Fibroblast of lung (primary cell): ENCODE results near the gene DNAJC9. TPM values are rescaled to one million over a fixed set of nuclear protein-coding genes. Genes with fewer than 3 reads are reported as not detected.

Source experiments
- DNase-seq, 2 donors: peaks; one replicate each; pipeline versions ENCODE4 v3.0.0 to v3.0.0-alpha.2; 2010; ENCODE audit warnings: low read depth in 2 of 2
- H2AFZ ChIP-seq: 2 replicates; pipeline ENCODE4 v1.5.1; 2012; ENCODE audit warnings: low read length, control low read depth, inconsistent platforms
- H3K27ac ChIP-seq: 2 replicates; pipeline ENCODE4 v1.5.1; 2011; ENCODE audit warnings: low read length, control low read depth; ENCODE audit not compliant: insufficient read depth
- H3K27me3 ChIP-seq: 2 replicates; pipeline ENCODE4 v1.5.1; 2011; ENCODE audit warnings: mild to moderate bottlenecking, low read length; ENCODE audit not compliant: control insufficient read depth, insufficient read depth
- H3K36me3 ChIP-seq: 2 replicates; pipeline ENCODE4 v1.5.1; 2011; ENCODE audit warnings: low read length; ENCODE audit not compliant: control insufficient read depth, insufficient read depth
- H3K4me1 ChIP-seq: 2 replicates; pipeline ENCODE4 v1.5.1; 2011; ENCODE audit warnings: low read length; ENCODE audit not compliant: control insufficient read depth, insufficient read depth; ENCODE audit errors: extremely low read depth
- H3K4me2 ChIP-seq: 2 replicates; pipeline ENCODE4 v1.5.1; 2011; ENCODE audit warnings: low read length, control low read depth; ENCODE audit not compliant: insufficient read depth; ENCODE audit errors: extremely low read depth
- H3K4me3 ChIP-seq, 4 experiments: fragments of 200-600 bp in 1 of 4; sonication (generic) in 1 of 4; replicated peaks in 1 of 4; 2 replicates each; pipeline ENCODE4 v1.5.1; 2011 to 2016; ENCODE audit warnings: low read length in 4 of 4, low read depth in 3 of 4, mild to moderate bottlenecking in 3 of 4, control low read depth in 2 of 4, inconsistent platforms in 1 of 4, mixed read lengths in 1 of 4; ENCODE audit not compliant: insufficient read depth in 1 of 4; ENCODE audit errors: control extremely low read depth in 1 of 4
- H3K79me2 ChIP-seq: 2 replicates; pipeline ENCODE4 v1.5.1; 2012; ENCODE audit warnings: mild to moderate bottlenecking, low read length, inconsistent platforms; ENCODE audit not compliant: control insufficient read depth, insufficient read depth
- H3K9ac ChIP-seq: 2 replicates; pipeline ENCODE4 v1.5.1; 2011; ENCODE audit warnings: mild to moderate bottlenecking, low read length, control low read depth; ENCODE audit not compliant: insufficient read depth
- H3K9me3 ChIP-seq: 2 replicates; pipeline ENCODE4 v1.5.1; 2012; ENCODE audit warnings: low read depth, low read length; ENCODE audit not compliant: control insufficient read depth, insufficient read depth
- H4K20me1 ChIP-seq: 2 replicates; pipeline ENCODE4 v1.5.1; 2011; ENCODE audit warnings: low read length; ENCODE audit not compliant: control insufficient read depth, insufficient read depth; ENCODE audit errors: extremely low read depth
- EZH2 ChIP-seq: IDR thresholded peaks from 2 replicates; pipeline ENCODE4 v1.5.1; 2012; ENCODE audit warnings: low read length, control low read depth, mild to moderate bottlenecking; ENCODE audit errors: missing control alignments
- polyA plus RNA-seq, 2 donors: library from polyadenylated mRNA; depleted of rRNA in 1 of 2; stranded (reverse) in 1 of 2; unstranded in 1 of 2; fragments of >200 nt; gene quantifications; 2 replicates each; pipeline ENCODE4 v1.2.1, GENCODE V29; 2011 to 2012; ENCODE audit warnings: missing spikeins in 1 of 2
- total RNA-seq: library from RNA; depleted of rRNA; stranded (reverse); fragments of >200 nt; gene quantifications from 2 replicates; pipeline ENCODE4 v1.2.1, GENCODE V29; 2014
- TF ChIP-seq, protein P1 (sequence below), 2 donors: IDR thresholded peaks in 1 of 2; conservative IDR thresholded peaks in 1 of 2; 1 replicate in 1 of 2; 2 replicates in 1 of 2; pipeline ENCODE4 v1.5.1; 2011 to 2012; ENCODE audit warnings: low read length in 2 of 2, control low read depth in 1 of 2, inconsistent platforms in 1 of 2, low read depth in 1 of 2, mild to moderate bottlenecking in 1 of 2

The DNAJC9 gene
- total and polyA plus RNA-seq, 2 donors (not counting 1 experiment from before 2014, with no cell fraction given), result 14.5 to 16.3 TPM

- H3K9me3 ChIP-seq, result no peaks in the 10 kb centered on the region
- H3K27ac ChIP-seq, result no peak overlapping the region
- H2AFZ ChIP-seq, result no peak overlapping the region
- no peak overlapping the region for H3K4me3 ChIP-seq
- H3K4me1 ChIP-seq, result no peaks in the 10 kb centered on the region
- H3K36me3 ChIP-seq, result no peaks in the 10 kb centered on the region
- no peaks in the 10 kb centered on the region for H3K79me2 ChIP-seq
- no peak overlapping the region for H3K9ac ChIP-seq
- no peaks in the 10 kb centered on the region for H3K27me3 ChIP-seq
- TF ChIP-seq EZH2, result no peak
- TF ChIP-seq, protein P1, sequence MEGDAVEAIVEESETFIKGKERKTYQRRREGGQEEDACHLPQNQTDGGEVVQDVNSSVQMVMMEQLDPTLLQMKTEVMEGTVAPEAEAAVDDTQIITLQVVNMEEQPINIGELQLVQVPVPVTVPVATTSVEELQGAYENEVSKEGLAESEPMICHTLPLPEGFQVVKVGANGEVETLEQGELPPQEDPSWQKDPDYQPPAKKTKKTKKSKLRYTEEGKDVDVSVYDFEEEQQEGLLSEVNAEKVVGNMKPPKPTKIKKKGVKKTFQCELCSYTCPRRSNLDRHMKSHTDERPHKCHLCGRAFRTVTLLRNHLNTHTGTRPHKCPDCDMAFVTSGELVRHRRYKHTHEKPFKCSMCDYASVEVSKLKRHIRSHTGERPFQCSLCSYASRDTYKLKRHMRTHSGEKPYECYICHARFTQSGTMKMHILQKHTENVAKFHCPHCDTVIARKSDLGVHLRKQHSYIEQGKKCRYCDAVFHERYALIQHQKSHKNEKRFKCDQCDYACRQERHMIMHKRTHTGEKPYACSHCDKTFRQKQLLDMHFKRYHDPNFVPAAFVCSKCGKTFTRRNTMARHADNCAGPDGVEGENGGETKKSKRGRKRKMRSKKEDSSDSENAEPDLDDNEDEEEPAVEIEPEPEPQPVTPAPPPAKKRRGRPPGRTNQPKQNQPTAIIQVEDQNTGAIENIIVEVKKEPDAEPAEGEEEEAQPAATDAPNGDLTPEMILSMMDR (conservative IDR thresholded peaks at IDR 0.05 in 1 of 2, IDR thresholded peaks at IDR 0.05 in 1 of 2; ENCODE audit: low read depth in 1 of 2, low read length in 2 of 2), result no peak
- no peaks in the 10 kb centered on the region for H4K20me1 ChIP-seq
- H3K4me2 ChIP-seq, result no peak overlapping the region
- DNase-seq, result no peak
These were observed 29.4 kb downstream of the DNAJC9 start for GRCh38 chr10:73217628-73218027.

DNA sequence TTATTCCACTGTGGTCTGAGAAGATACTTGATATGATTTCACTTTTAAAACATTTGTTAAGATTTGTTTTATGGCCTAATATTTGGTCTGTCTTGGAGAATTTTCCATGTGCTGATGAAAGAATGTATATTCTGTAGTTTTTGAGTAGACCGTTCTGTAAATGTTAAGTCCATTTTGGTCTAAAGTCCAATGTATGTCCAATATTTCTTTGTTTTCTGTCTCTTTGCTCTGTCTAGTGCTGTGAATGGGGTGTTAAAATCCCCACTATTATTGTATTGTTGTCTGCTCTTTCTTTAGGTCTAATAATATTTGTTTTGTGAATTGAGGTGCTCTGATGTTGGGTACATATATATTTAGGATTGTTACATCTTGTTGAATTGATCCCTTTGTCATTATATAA lies 31.3 kb downstream of the DNAJC9 start:
- TF ChIP-seq, protein P1 (conservative IDR thresholded peaks at IDR 0.05 in 1 of 2, IDR thresholded peaks at IDR 0.05 in 1 of 2; ENCODE audit: low read depth in 1 of 2, low read length in 2 of 2), result no peak
- TF ChIP-seq EZH2, result no peak
- Histone ChIP-seq H3K27me3 (no peaks in the 10 kb centered on the region), H3K36me3 (no peaks in the 10 kb centered on the region), H4K20me1 (no peaks in the 10 kb centered on the region), H3K4me3 (no peak overlapping the region), H3K79me2 (no peaks in the 10 kb centered on the region), H3K4me2 (no peak overlapping the region), H3K27ac (no peak overlapping the region), H3K9me3 (no peaks in the 10 kb centered on the region), H2AFZ (no peak overlapping the region), H3K4me1 (no peaks in the 10 kb centered on the region), H3K9ac (no peak overlapping the region)
- no peak for DNase-seq

DNA sequence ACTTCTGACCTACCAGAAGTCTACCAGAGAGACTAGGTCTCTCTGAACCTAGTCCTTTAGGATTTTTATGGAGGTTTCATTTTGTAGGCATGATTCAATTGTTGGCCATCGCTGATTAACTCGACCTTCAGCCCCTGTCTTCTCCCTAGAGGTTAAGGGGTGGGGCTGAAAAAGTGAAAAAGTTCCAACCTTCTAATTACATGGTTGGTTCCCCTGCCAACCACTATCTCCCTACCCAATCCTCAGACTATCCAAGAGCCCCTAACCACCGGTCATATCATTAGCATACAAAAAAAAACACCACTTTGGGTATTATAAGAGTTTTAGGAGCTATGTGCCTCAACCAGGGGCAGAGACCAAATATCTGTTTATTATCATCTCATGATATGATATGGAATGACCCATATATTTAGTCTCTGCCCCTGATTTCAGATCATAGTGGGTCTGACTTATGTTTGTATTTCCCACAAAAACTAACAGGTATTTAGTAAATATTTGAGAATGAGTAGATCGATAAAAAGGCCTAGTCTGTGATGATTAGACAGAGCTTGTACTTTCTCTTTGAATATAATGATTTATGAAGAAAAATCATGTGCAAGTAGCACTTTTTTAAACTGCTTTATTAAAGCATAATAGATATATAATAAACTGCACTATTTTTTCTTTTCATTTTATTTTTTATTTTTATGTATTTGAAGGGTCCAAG lies 35.8 kb downstream of the DNAJC9 start:
- Histone ChIP-seq H3K79me2 (no peaks in the 10 kb centered on the region), H4K20me1 (no peaks in the 10 kb centered on the region), H3K27me3 (no peaks in the 10 kb centered on the region), H3K36me3 (no peaks in the 10 kb centered on the region), H3K4me1 (no peaks in the 10 kb centered on the region), H3K9me3 (no peaks in the 10 kb centered on the region), H3K4me3 (no peak overlapping the region), H3K9ac (no peak overlapping the region), H3K27ac (no peak overlapping the region), H2AFZ (no peak overlapping the region), H3K4me2 (no peak overlapping the region)
- TF ChIP-seq EZH2, result no peak
- TF ChIP-seq, protein P1 (conservative IDR thresholded peaks at IDR 0.05 in 1 of 2, IDR thresholded peaks at IDR 0.05 in 1 of 2; ENCODE audit: low read depth in 1 of 2, low read length in 2 of 2), result no peak
- DNase-seq, result no peak
